HEK293 (cell line): ENCODE results near the gene CNN1.

Source experiments
- KLF10 ChIP-seq: fragments of 450-650 bp; IDR thresholded peaks from 2 replicates; pipeline ENCODE4 v1.5.1; 2018; ENCODE audit warnings: missing biosample characterization, mild to moderate bottlenecking, missing genetic modification characterization
- KLF9 ChIP-seq: fragments of 450-650 bp; formaldehyde crosslinking; IDR thresholded peaks from 2 replicates; pipeline ENCODE4 v1.5.1; 2016; ENCODE audit warnings: missing biosample characterization, missing genetic modification characterization, low read depth
- ZBTB8A ChIP-seq: fragments of 450-650 bp; formaldehyde crosslinking; IDR thresholded peaks from 2 replicates; pipeline ENCODE4 v1.5.1; 2016; ENCODE audit warnings: missing biosample characterization, missing genetic modification characterization
- ZNF10 ChIP-seq: fragments of 450-650 bp; formaldehyde crosslinking; IDR thresholded peaks from 2 replicates; pipeline ENCODE4 v1.5.1; 2017; ENCODE audit warnings: missing biosample characterization, missing genetic modification characterization
- ZNF132 ChIP-seq: fragments of 450-650 bp; formaldehyde crosslinking; IDR thresholded peaks from 2 replicates; pipeline ENCODE4 v1.5.1; 2017; ENCODE audit warnings: missing biosample characterization, missing genetic modification characterization, borderline replicate concordance
- ZNF138 ChIP-seq: fragments of 450-650 bp; formaldehyde crosslinking; IDR thresholded peaks from 2 replicates; pipeline ENCODE4 v1.5.1; 2016; ENCODE audit warnings: missing biosample characterization, missing genetic modification characterization, borderline replicate concordance
- ZNF174 ChIP-seq: fragments of 450-650 bp; formaldehyde crosslinking; IDR thresholded peaks from 2 replicates; pipeline ENCODE4 v1.5.0; 2017; ENCODE audit warnings: missing biosample characterization, mild to moderate bottlenecking, missing genetic modification characterization
- ZNF274 ChIP-seq, 2 experiments: fragments of 200-500 bp in 1 of 2; fragments of 450-650 bp in 1 of 2; sonication (Bioruptor generic) in 1 of 2; formaldehyde crosslinking in 1 of 2; IDR thresholded peaks; 2 replicates each; pipeline versions ENCODE4 v1.5.1 to v1.6.1; 2014 to 2016; ENCODE audit warnings: borderline replicate concordance in 1 of 2, inconsistent platforms in 1 of 2, low read length in 1 of 2, missing biosample characterization in 1 of 2, missing genetic modification characterization in 1 of 2
- ZNF600 ChIP-seq: fragments of 450-650 bp; formaldehyde crosslinking; IDR thresholded peaks from 2 replicates; pipeline ENCODE4 v1.5.1; 2016; ENCODE audit warnings: missing biosample characterization, missing genetic modification characterization
- ZNF747 ChIP-seq: fragments of 450-650 bp; formaldehyde crosslinking; IDR thresholded peaks from 2 replicates; pipeline ENCODE4 v1.5.1; 2016; ENCODE audit warnings: missing biosample characterization, missing genetic modification characterization
- ZSCAN30 ChIP-seq: fragments of 450-650 bp; IDR thresholded peaks from 2 replicates; pipeline ENCODE4 v1.5.1; 2018; ENCODE audit warnings: missing biosample characterization, mild to moderate bottlenecking, missing genetic modification characterization, moderate library complexity
- TF ChIP-seq, protein P1 (sequence below): fragments of 450-650 bp; formaldehyde crosslinking; IDR thresholded peaks from 2 replicates; pipeline ENCODE4 v1.5.1; 2016; ENCODE audit warnings: missing biosample characterization, missing genetic modification characterization
- TF ChIP-seq, protein P2 (sequence below): IDR thresholded peaks from 2 replicates; pipeline ENCODE4 v1.6.1; 2011; ENCODE audit warnings: mild to moderate bottlenecking, low read depth, low read length, borderline replicate concordance
- TF ChIP-seq, protein P3 (sequence below): fragments of 450-650 bp; formaldehyde crosslinking; optimal IDR thresholded peaks from 2 replicates; pipeline ENCODE3; 2016; ENCODE audit warnings: missing biosample characterization, mild to moderate bottlenecking, missing genetic modification characterization

DNA sequence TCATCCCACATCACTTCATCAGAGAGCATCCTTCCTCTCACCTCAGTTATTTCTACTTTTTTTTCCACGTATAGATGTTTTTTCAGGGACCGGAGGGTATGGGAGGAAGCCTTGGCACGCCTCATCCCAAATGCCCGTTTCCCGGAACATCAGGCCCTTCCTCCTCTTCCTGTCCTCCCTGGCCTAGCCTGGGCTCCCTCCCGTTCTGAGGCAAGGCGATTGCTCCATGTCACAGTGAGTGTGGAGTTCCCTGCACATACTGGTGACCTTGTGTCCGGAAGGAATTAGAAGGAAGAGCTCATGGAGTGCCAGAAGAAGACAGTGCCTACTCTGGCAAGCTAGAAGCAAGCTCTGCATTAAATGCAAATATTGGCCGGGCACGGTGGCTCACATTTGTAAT is 57.5 kb downstream of the CNN1 start:
- TF ChIP-seq, protein P1, sequence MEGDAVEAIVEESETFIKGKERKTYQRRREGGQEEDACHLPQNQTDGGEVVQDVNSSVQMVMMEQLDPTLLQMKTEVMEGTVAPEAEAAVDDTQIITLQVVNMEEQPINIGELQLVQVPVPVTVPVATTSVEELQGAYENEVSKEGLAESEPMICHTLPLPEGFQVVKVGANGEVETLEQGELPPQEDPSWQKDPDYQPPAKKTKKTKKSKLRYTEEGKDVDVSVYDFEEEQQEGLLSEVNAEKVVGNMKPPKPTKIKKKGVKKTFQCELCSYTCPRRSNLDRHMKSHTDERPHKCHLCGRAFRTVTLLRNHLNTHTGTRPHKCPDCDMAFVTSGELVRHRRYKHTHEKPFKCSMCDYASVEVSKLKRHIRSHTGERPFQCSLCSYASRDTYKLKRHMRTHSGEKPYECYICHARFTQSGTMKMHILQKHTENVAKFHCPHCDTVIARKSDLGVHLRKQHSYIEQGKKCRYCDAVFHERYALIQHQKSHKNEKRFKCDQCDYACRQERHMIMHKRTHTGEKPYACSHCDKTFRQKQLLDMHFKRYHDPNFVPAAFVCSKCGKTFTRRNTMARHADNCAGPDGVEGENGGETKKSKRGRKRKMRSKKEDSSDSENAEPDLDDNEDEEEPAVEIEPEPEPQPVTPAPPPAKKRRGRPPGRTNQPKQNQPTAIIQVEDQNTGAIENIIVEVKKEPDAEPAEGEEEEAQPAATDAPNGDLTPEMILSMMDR (tag by site-specific recombination) = no peak
- TF ChIP-seq ZNF138 (tag by site-specific recombination) = no peak
- no peak for TF ChIP-seq ZNF600 (tag by site-specific recombination)
- no peak for TF ChIP-seq ZNF274 (IDR thresholded peaks at IDR 0.05; ENCODE audit: low read length)
- no peak for TF ChIP-seq ZNF274 (tag by site-specific recombination; IDR thresholded peaks at IDR 0.05; ENCODE audit: borderline replicate concordance)
- no peak for TF ChIP-seq ZNF174 (tag by site-specific recombination)
- no peak for TF ChIP-seq ZNF10
- TF ChIP-seq ZNF747 (tag by site-specific recombination) = no peak
- no peak for TF ChIP-seq ZBTB8A (tag by site-specific recombination)
- TF ChIP-seq KLF9 (tag by site-specific recombination) = no peak
- TF ChIP-seq KLF10 = no peak
- TF ChIP-seq ZNF132 (tag by site-specific recombination) = no peak
- no peak for TF ChIP-seq ZSCAN30 (tag by site-specific recombination)
- TF ChIP-seq, protein P2, sequence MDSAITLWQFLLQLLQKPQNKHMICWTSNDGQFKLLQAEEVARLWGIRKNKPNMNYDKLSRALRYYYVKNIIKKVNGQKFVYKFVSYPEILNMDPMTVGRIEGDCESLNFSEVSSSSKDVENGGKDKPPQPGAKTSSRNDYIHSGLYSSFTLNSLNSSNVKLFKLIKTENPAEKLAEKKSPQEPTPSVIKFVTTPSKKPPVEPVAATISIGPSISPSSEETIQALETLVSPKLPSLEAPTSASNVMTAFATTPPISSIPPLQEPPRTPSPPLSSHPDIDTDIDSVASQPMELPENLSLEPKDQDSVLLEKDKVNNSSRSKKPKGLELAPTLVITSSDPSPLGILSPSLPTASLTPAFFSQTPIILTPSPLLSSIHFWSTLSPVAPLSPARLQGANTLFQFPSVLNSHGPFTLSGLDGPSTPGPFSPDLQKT = no peak
- TF ChIP-seq, protein P3, sequence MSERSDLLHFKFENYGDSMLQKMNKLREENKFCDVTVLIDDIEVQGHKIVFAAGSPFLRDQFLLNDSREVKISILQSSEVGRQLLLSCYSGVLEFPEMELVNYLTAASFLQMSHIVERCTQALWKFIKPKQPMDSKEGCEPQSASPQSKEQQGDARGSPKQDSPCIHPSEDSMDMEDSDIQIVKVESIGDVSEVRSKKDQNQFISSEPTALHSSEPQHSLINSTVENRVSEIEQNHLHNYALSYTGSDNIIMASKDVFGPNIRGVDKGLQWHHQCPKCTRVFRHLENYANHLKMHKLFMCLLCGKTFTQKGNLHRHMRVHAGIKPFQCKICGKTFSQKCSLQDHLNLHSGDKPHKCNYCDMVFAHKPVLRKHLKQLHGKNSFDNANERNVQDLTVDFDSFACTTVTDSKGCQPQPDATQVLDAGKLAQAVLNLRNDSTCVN (tag by site-specific recombination) = no peak
